Stimulated activated naive CD4-positive, alpha-beta T cell (primary cell): ENCODE measurements around the gene ZFYVE19.
A peak's percentile ranks its signal among the peaks of the same experiment; 100 is the strongest.

Experiments used
- DNase-seq, 6 experiments: peaks; one replicate each; lab custom pipeline; 2025; lab: John Stamatoyannopoulos, UW

ZFYVE19 gene, protein sequence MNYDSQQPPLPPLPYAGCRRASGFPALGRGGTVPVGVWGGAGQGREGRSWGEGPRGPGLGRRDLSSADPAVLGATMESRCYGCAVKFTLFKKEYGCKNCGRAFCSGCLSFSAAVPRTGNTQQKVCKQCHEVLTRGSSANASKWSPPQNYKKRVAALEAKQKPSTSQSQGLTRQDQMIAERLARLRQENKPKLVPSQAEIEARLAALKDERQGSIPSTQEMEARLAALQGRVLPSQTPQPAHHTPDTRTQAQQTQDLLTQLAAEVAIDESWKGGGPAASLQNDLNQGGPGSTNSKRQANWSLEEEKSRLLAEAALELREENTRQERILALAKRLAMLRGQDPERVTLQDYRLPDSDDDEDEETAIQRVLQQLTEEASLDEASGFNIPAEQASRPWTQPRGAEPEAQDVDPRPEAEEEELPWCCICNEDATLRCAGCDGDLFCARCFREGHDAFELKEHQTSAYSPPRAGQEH

DNA sequence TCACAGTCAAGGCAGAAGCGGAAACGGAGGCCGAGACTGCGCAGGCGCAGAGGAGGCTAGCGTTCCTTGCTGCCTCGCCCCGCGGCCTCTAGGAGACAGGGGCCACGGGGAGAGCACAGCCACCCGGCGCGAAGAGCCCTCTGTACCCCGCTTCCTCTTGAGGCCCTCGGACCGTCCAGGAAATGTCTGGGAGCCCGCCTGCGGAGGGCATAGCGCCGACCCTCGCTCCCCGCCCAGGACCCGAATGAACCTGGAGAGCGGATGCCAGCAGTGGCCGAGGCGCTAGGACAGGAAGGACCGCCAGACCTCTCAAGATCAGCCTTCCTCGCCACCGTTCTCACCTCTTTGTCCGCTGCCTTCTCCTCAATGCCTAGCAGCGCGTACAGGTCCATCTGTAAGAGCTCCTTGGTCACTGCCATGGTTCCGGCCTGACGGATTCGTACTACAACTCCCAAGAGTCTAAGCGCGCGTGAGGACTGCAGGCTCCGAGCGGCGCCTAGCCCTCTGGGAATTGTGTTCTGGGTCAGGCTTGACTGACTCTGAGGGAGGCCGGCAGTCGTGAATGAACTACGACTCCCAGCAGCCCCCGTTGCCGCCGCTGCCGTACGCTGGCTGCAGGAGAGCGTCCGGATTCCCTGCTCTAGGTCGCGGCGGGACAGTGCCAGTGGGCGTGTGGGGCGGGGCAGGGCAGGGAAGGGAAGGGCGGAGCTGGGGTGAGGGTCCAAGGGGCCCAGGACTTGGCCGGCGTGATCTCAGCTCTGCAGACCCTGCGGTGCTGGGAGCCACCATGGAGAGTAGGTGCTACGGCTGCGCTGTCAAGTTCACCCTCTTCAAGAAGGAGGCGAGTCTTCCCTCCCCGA, at the start of gene ZFYVE19, which contains the start of gene DNAJC17:
TSS of gene ZFYVE19 (plus strand) at position 62 of the 860 bp plus-strand sequence. CDS start at position 563, 501 bp downstream.
TSS of gene DNAJC17 (minus strand) at position 446 of the 860 bp plus-strand sequence. CDS start at position 419, 27 bp downstream.
- DNase-seq: peak; percentile 86 to 96 (median 90)

DNA sequence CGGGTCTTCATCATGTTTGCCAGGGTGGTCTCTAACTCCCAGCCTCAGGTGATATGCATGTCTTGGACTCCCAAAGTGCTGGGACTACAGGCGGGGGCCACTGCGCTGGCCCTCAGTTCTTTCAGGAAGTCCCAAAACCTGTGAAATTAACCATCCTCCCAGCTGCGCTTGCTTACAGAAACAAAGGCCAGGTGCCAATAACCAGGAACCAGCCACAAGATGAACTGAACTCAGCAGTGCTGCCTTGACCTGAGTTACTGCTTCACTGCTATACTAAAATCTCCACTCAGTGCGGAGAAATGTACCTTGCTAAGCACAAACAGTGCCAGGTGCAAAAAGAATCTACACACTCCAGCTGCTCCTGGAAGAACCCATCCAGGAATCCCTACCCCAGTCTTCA, 46.9 kb upstream of the ZFYVE19 start:
- no peak for DNase-seq

DNA sequence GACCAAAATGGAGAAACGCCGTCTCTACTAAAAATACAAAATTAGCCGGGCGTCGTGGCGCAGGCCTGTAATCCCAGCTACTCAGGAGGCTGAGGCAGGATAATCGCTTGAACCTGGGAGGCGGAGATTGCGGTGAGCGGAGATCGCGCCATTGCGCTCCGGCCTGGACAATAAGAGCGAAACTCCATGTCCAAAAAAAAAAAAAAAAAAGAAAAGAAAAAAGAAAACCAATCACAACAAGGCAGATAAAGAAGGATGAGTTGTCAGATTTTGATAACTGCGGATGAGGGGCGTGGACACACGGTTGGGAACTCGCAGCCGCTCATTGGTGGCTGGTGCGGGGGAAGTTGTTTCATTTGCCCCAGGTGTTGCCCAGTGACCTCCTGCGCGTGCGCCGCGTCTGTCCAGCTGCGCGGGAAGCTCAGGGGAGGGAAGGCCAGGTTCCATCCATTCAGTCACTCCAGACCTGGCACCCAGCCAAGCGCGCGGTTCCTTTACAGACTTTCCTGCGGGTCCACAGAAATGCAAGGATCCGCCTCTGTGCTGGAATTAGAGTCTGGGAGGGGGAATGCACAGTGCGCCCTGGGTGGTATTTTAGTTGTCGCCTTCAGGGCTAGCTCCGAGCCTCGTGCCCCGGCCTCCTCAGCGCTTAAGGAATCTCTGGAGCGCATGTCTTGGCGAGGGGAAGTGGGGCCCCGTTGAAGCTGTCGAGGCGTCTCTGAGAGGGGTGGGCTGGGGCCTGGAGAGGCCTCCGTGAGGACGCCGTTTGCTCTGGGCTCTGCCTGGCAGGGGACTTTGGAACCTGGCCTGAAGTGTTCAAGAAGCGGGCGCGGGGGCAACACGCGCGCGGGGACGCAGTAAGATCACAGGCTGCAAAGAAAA, 43.7 kb upstream of the ZFYVE19 start:
- DNase-seq: peak in 5 of 6 experiments; percentile 27 to 56 (median 43)

DNA sequence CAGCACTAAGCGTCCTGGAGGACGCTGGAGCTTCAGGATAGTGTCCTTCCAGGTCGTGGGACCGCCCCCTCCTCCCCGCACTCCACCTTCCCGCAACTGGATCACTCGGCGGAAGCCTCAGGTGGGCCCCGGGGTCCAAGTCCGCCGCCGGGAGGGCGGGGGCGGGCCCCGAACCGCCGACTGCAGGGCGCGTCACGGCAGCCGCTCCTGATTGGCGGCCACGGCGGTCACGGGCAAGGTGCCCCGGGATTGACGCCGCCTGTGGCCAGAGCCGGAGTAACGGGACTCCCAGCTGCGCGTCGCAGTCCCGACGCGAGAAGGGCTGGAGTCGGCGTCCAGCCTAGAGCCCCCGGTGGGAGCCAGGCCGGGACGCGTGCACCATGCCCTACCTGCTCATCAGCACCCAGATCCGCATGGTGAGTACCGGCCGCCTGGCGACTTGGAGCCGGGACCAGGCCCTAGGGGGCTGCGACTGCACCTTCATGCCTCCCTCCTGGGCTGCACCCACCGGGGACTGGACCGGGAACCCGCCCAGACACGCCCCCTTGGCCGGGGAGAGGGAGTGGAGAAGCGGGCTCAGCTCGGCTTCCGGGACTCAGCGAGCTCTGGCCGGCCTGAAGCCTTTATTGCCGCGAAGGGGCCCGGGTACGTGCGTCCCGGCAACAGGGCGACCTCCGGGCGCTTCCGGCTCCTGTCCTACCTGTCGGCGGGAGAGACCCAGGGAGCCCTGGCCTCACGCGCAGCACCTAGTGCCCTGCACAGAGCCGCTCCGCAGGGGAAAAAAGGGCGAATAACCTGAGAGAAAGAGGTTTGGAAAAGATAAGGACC, 42.9 kb upstream of the ZFYVE19 start, which contains the start of gene GCHFR:
TSS of gene GCHFR (plus strand) at position 268 of the 828 bp plus-strand sequence. CDS start at position 381, 113 bp downstream.
- DNase-seq: peak; percentile 40 to 70 (median 61)

DNA sequence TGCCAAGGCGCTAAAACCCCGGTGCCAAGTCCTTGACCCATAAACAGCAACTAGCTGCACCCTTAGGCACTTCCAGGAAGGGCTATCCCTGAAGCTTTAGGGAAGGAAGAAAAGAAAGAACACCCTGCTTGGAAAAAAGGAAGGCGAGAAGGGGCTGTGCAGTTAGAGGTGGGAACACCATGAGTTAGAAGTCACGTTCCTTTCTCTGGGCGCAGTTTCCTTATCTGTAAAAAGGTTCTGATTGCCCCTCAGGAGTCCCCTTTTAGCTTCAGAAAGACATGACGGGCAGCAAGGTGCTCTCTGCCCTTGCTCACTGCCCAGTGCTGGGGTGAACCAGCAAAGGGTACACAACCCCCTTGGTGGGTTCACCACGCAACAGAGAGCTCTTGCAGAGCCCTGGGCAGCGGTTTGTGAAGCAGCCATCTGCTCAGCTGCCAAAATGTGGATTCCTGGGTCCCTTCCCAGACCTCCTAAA, 42.2 kb upstream of the ZFYVE19 start:
- no peak for DNase-seq

DNA sequence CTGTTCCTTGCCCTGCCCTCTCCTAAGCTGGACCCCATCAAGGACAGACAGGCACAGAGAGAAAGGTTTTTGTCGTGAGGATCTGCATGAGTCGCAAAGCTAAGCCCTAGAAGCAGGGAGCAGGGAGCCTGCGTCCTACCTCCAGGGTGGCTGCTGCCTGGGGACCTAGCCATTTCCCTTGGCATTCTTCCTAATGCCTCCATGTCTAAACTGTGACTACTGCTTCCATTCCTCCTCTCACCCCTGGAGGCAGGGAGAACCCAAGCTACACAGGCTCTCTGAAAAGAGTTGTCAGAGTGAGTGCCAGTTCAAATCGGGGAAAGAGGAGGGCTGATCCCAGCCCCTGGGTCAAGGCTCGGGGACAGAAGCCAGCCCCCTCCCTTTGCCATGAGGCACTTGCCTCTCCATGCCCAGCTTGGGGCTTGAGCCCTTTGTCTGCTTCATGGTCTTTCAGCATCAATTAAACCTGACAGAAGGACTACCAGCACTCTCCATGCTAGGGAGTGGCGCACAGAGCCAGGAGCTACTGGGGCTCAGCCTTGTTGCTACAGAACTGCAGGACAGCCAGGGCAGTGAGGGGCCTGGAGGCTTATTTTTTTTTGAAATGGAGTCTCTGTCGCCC, 40.6 kb upstream of the ZFYVE19 start:
- DNase-seq: no peak

DNA sequence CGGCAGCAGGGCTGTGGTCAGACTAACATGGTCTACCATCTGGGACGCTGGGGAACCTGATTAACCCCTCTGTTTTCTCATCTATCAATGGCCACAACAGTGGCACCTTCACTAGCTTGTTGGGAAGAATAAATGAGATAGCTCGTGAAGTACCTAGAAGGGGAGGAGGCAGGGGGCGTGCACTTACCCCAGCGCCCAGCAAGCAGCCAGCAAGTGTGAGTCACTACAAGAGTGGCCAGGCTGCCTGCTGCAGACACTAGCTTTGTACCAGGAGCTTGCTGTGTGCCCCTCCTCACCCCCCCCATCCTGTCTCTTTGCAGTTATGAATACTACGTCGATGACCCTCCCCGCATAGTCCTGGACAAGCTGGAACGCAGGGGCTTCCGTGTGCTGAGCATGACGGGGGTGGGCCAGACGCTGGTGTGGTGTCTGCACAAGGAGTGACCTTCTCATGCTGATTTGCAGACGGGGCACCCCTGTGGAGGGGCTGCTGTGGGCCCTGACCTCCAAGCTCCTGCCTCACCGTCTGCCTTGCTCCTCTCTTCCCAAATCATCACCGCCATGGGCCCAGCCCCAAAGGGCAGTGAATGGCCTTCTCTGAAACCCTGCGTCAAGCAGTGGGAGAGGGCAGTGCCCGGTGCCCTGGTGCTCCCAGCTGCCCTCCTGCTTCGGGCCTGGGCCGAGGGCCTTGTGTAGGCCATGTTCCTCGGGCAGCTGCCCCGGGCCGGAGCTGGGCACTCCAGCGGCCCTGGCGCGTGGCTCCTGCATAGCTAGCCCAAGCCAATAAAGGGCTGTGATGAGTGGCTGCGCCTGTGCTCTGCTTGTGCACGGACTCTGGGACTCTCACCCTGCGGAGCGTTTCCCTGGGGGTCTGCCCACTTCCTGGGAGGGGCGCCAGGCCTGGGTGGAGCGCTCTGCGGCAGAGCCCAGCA, 39.7 kb upstream of the ZFYVE19 start:
- DNase-seq: no peak

DNA sequence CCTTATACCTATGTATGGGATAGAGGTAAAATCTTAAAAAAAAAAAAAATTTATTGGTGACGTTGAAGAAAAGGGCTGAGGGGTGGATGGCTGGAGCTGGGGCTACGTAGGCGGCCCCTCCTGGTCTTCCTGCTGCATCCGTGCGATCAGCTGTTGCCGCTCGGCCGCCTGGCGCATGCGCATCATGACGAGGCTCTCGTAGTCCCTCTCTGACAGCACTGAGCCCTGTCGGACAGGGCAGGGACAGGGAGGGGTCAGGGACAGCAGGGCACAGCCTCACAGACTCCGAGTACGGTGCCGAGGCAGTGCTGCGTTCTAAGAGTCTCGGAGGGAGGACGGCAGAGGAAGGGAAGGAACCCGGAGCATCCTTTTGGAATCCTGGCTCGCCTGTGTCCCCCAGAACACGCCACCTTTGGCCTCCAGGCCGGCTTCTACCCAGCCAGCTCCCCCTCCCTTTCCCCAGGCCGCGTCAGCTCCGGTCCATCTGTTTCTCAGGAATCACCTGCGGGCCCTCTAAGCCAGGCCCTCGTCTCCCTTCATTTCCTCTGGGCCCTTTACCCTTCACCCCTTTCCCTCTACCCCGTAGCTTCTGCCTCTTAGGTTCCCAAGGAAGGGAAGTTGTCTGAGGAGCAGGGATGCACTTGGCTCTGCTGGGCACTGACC, 38.9 kb upstream of the ZFYVE19 start:
- no peak for DNase-seq

DNA sequence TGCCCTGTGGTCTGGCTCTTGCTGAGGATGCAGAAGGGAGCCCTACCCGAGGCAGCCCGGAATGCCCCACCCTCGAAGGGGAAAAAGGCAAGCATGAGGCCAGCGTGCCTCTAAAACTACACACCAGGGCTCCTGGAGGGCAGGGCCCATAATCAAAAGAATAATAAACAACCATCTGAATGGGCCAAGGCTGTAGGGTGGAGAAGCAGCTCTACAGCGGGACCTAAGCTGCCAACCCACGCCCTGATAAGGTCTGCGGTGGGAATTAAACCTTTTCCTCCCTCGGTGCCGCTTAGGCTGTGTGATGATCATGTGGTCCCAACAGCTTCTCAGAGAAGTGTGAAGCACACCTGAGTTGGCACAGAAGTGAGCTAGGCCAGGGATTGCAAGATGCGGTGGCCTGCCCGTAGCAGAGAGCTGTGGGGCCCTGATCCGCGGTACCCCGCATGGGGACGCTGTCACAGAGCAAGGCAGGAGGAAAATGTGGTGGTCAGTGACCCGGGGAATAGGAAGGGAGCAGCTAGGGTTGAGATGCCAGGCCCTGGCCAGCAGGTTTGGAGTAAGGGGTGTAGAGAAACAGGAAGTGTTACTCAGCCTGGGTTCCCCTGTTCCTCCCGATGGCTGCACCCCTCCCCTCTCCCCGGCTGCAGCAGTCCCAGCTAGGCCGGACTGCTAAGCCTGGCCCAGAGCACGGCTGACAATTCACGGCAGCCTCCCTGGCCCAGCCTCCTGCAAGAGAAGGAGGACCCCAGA, 38.2 kb upstream of the ZFYVE19 start:
- no peak for DNase-seq

DNA sequence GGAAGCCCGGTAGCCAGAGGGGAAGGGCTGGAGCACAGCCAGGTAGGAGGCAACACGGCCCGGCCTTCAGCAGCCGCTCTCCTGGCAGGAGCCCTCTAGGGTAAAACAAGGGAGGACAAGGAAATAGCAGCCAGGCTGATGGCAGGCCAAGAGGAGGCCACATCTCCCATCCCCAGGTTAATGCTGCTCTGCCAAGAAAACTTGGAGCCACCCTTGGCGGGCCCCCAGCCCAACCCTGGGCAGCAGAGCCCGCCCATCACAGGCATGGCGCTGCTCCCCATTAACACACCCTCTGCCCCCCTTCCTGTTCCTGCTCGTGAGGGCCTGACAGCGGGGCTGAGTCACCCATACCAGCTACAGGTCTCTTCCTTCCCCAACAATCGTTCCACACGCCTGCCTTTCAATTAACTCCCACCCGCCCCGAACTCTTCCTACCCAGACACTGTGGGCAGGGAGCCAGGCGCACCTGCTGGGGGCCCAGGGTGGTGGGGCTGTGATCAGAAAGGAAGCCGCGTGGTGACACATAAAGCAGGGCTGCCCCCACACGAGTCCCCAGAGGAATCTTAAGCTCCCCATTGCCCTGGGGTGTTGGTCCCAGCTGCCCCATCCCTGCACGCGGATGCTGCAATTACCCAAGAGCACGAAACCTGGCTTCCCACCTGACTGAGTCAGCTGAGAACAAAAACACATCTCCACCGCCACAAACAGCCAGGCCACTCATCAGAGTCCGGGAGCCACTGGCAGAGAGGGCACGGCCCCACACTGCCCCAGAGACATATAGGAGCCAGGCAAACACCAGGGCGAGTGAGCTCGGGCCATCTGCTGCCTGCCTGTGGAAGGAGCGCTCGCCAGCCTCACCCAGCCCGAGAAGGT, 37.4 kb upstream of the ZFYVE19 start, which contains the start of gene C15orf62:
TSS of gene C15orf62 (plus strand) at position 707 of the 873 bp plus-strand sequence. CDS start 516 bp downstream, outside the sequence.
- peak; percentile 24 to 53 (median 37) for DNase-seq

DNA sequence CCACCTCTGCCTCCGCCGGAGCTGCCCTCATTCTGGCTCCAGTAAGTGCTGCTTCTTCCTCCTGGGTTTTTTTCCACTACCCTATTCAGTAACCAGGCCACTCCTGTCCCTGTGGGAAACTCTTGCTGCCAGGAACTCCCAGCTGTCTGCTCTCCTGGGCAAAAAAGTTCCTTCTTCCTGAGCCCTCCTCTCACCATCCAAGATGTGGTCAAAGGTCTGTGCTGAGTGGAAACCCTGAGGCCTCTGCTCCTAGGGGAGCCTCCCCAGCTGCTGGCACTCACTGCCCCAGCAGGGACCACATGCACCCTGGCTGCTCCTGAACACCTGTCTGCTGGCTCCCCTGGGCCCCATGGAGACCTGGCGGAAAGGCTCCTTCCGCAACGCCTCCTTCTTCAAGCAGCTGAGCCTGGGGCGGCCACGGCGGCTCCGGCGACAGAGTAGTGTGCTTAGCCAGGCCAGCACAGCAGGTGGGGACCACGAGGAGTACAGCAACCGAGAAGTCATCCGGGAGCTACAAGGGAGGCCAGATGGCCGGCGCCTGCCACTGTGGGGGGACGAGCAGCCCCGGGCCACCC, 36.7 kb upstream of the ZFYVE19 start:
- no peak for DNase-seq

DNA sequence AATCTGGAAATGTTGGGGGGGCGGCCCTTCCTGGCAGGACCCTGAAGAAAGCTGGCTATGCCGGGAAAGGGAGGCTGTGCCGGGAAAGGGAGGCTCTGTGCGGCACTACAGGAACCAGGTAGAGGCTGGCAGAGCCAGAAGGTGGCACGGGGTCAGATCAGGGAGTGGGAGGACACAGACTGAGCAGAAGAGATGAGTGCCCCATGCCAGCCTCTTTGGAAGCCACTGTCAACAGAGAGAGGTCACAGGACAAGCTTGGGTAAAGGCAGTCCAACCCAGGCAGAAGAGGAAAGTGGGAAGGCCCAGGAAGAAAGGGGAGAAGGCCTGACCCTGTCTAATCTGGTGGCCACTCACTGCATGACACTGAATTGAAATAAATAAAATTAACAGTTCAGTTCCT, 35.6 kb upstream of the ZFYVE19 start:
- no peak for DNase-seq

DNA sequence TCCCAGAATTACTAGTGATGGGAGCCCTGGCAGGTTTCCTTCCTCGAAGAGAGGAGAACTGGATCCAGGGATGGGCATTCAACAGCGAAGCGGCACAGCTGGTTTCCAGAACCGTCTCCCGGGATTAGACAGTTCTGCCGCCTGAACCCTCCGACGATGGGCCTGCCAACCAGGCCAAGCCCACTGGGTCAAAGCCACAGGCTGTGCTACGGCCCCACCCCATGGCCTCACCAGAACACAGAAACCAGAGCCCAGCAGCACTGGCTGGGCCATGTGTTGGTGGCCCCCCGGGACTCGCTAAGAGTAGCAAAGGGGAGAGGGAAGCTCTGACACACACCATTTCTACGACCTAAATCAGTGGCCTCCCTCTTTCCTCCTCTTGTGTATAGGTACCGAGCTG, 34.9 kb upstream of the ZFYVE19 start:
- no peak for DNase-seq

DNA sequence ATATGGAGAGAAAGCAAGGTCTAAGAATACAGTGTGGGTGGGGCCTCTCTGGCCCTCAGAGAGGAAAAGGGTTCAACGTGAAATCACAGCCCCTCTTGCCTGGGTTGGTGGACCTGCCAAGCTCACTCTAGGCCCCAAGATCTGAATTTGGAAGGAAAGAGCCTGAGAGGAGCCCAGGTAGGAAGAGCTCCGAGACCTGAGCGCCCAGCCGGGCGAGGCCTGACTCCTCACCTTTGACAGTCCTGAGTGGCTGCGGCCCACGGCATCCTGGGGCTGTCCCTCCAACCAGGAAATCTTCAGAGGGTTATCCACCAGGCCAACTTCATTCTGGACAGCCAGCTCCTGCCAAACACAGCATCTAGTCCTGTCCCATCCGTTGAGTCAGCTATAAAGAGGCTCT, 33.4 kb upstream of the ZFYVE19 start:
- DNase-seq: no peak

DNA sequence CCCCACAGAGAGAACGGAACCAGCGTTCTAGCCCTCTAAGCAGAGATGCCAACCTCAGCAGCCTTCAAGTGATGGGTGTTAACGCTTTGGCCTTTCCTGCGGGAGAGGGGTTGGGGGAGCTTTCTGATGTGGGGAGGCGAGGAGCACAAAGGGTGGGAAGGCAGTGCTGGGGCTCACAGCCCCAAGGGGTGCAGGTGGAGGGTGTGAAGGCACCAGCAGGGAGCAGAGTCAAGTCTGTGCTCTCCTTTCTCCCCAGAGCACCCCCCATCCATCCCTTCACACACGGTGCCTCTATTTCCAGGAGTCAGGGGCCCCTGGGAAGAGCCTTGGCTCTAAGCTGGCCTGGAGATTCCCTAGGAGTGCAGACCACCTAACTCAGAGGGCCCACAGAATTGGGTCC, 33.0 kb upstream of the ZFYVE19 start:
- no peak for DNase-seq

DNA sequence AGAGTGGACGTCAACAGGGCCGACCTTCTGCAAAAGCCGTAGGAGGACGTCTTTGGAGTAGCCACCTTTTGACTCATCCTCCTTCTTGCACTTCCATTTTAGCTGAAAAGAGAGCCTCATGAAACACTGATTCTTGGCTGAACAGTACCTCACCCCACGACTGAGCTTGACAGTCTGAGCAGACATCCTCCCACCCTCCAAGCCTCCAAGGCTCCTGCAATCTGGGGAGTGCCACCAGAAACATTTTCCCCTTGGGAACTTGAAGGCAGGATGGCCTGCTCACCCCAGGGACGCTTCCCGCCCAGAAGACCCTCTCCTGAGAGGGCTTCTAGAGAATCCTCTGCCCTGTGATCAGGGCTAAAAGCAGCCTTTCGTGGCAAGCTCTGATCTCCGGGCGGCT, 31.9 kb upstream of the ZFYVE19 start:
- DNase-seq: no peak
